ENCODE data around the gene TMEM131L. TPM values are rescaled to one million over a fixed set of nuclear protein-coding genes. Genes with fewer than 3 reads are reported as not detected.

TMEM131L gene
- total RNA-seq, 1 donor from 2014 or later = 18.6 TPM

DNA sequence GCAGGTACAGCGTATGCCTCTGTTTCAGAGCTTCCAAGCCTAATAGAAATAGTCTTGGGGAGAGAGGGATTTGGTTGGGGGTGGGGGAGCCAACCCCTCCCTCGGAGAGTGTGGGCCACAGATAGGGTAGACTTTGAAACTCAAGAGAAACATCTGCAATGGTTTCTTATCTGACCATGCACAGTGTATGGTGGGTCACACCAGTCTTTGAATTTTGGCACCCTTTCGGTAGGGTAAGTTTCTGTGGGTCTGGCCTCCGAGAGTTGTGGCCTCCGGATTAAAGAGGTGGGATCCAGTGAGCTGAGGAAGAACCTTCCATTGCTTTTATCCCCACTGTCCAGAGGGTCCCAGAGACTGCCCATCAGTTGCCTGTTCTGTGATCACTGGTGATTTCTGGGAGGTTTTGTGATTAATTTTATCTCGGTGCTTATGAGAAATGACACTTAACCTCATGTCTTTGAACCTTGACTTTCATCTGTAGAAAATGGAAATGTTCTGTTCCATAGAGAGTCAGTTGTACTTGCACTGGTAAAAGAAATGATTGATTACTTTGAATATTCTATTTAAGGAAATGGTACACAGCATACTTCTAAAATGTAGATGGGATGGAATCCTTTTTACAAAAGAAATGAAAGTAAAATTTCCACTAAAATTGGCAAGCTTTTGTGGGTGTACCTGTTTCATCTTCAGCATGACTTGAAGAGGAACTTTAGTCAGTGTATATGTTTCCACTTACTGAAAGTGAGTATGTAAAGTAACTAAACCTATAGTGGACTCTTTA, 62.7 kb downstream of the TMEM131L start:
- DNase-seq (ENCODE audit: low read depth) (no peak), FAIRE-seq (no peak)
- Mint-ChIP-seq H3K4me3 (ENCODE audit: unreplicated experiment) (no peak overlapping the region), H3K27me3 (ENCODE audit: low read depth, unreplicated experiment) (no peaks in the 10 kb centered on the region), H3K4me1 (ENCODE audit: low read depth, unreplicated experiment) (peaks cover 17% of the 10 kb centered on the region), H3K27ac (ENCODE audit: unreplicated experiment) (no peak overlapping the region), H3K36me3 (ENCODE audit: low read depth, unreplicated experiment) (peaks cover 6% of the 10 kb centered on the region), H3K9me3 (ENCODE audit: unreplicated experiment) (peaks cover 2% of the 10 kb centered on the region)
- no peak overlapping the region for H3K9ac ChIP-seq (ENCODE audit: low read length)
- no peaks in the 10 kb centered on the region for H3K36me3 ChIP-seq (ENCODE audit: insufficient read depth, low read length)
- TF ChIP-seq, protein P1, sequence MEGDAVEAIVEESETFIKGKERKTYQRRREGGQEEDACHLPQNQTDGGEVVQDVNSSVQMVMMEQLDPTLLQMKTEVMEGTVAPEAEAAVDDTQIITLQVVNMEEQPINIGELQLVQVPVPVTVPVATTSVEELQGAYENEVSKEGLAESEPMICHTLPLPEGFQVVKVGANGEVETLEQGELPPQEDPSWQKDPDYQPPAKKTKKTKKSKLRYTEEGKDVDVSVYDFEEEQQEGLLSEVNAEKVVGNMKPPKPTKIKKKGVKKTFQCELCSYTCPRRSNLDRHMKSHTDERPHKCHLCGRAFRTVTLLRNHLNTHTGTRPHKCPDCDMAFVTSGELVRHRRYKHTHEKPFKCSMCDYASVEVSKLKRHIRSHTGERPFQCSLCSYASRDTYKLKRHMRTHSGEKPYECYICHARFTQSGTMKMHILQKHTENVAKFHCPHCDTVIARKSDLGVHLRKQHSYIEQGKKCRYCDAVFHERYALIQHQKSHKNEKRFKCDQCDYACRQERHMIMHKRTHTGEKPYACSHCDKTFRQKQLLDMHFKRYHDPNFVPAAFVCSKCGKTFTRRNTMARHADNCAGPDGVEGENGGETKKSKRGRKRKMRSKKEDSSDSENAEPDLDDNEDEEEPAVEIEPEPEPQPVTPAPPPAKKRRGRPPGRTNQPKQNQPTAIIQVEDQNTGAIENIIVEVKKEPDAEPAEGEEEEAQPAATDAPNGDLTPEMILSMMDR (IDR thresholded peaks at IDR 0.05; ENCODE audit: insufficient read depth, low read depth, low read length) = no peak
- no peak for TF ChIP-seq EZH2 (IDR thresholded peaks at IDR 0.05; ENCODE audit: insufficient read depth, low read length)
- H2AFZ ChIP-seq (ENCODE audit: low read depth, low read length) = no peak overlapping the region
- peaks cover 8% of the 10 kb centered on the region for H3K79me2 ChIP-seq (ENCODE audit: insufficient read depth, low read length)
- H3K9me3 ChIP-seq (ENCODE audit: insufficient read depth, low read depth, low read length) = no peaks in the 10 kb centered on the region
- H4K20me1 ChIP-seq (ENCODE audit: insufficient read depth, low read length) = peaks cover 18% of the 10 kb centered on the region
- no peak overlapping the region for H3K4me3 ChIP-seq (ENCODE audit: insufficient read depth, low read depth, low read length)
- H3K4me2 ChIP-seq (ENCODE audit: low read length) = no peak overlapping the region
- H3K4me1 ChIP-seq (ENCODE audit: insufficient read depth, low read length) = no peaks in the 10 kb centered on the region
- no peak overlapping the region for H3K27ac ChIP-seq (ENCODE audit: low read depth, low read length)
- no peaks in the 10 kb centered on the region for H3K27me3 ChIP-seq (ENCODE audit: insufficient read depth, low read length)

DNA sequence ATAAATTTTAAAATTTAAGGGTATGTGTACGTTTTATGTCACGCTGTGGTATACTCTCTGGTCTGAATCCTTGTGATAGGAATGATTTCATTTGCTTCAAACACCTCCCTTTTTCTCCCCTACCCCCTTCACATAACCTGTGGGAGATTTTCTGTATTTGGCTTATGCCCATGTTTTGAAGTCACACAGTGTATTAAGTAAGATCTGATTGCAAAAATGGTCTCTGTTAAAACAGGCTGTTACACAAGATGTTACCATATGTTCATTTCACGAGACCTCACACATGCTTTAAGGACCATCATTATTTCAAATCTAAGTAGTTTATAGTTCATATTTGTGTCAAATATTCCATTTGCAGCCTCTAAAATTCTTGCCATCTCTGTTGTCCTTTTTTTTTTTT, 63.5 kb downstream of the TMEM131L start:
- H3K9me3 ChIP-seq (ENCODE audit: insufficient read depth, low read depth, low read length) = no peaks in the 10 kb centered on the region
- TF ChIP-seq, protein P1 (IDR thresholded peaks at IDR 0.05; ENCODE audit: insufficient read depth, low read depth, low read length) = no peak
- TF ChIP-seq EZH2 (IDR thresholded peaks at IDR 0.05; ENCODE audit: insufficient read depth, low read length) = no peak
- H4K20me1 ChIP-seq (ENCODE audit: insufficient read depth, low read length) = peaks cover 18% of the 10 kb centered on the region
- H3K36me3 Mint-ChIP-seq (ENCODE audit: low read depth, unreplicated experiment) = peaks cover 6% of the 10 kb centered on the region
- no peaks in the 10 kb centered on the region for H3K4me1 ChIP-seq (ENCODE audit: insufficient read depth, low read length)
- H3K27ac ChIP-seq (ENCODE audit: low read depth, low read length) = no peak overlapping the region
- no peak overlapping the region for H3K4me3 ChIP-seq (ENCODE audit: insufficient read depth, low read depth, low read length)
- H3K4me2 ChIP-seq (ENCODE audit: low read length) = no peak overlapping the region
- H3K27me3 ChIP-seq (ENCODE audit: insufficient read depth, low read length) = no peaks in the 10 kb centered on the region
- H3K9me3 Mint-ChIP-seq (ENCODE audit: unreplicated experiment) = peaks cover 2% of the 10 kb centered on the region
- H3K9ac ChIP-seq (ENCODE audit: low read length) = no peak overlapping the region
- H3K4me1 Mint-ChIP-seq (ENCODE audit: low read depth, unreplicated experiment) = peaks cover 15% of the 10 kb centered on the region
- no peak for FAIRE-seq
- H2AFZ ChIP-seq (ENCODE audit: low read depth, low read length) = no peak overlapping the region
- DNase-seq (ENCODE audit: low read depth) = no peak
- H3K27ac Mint-ChIP-seq (ENCODE audit: unreplicated experiment) = no peak overlapping the region
- H3K36me3 ChIP-seq (ENCODE audit: insufficient read depth, low read length) = no peaks in the 10 kb centered on the region
- no peaks in the 10 kb centered on the region for H3K27me3 Mint-ChIP-seq (ENCODE audit: low read depth, unreplicated experiment)
- no peak overlapping the region for H3K4me3 Mint-ChIP-seq (ENCODE audit: unreplicated experiment)
- peaks cover 7% of the 10 kb centered on the region for H3K79me2 ChIP-seq (ENCODE audit: insufficient read depth, low read length)

Measured in astrocyte (in vitro differentiated cells and primary cell).